Testis (tissue), 3 donors: ENCODE measurements around the gene TIMM13. TPM values are rescaled to one million over a fixed set of nuclear protein-coding genes. Genes with fewer than 3 reads are reported as not detected.
"Not testable (repeated sequence)": the region's sequence is repeated elsewhere in the genome, so short reads cannot be mapped to it uniquely, and the experiment has no call there.

Source experiments
- DNase-seq: peaks from one replicate; pipeline ENCODE4 v3.0.0-alpha.2; 2019
- H3K27ac ChIP-seq, 2 donors: fragments of 200-600 bp; sonication (generic); one replicate each; pipeline ENCODE4 v1.5.1; 2019
- H3K27me3 ChIP-seq: fragments of 200-600 bp; sonication (generic); one replicate; pipeline ENCODE4 v1.5.1; 2019
- H3K36me3 ChIP-seq: fragments of 200-600 bp; sonication (generic); one replicate; pipeline ENCODE4 v1.5.1; 2017; ENCODE audit warnings: low read depth; ENCODE audit errors: missing control alignments
- H3K4me1 ChIP-seq: fragments of 200-600 bp; sonication (generic); one replicate; pipeline ENCODE4 v1.5.1; 2019
- H3K4me3 ChIP-seq, 2 donors: fragments of 200-600 bp; sonication (generic); one replicate each; pipeline ENCODE4 v1.5.1; 2017 to 2019
- H3K9me3 ChIP-seq: fragments of 200-600 bp; sonication (generic); one replicate; pipeline ENCODE4 v1.5.1; 2017
- POLR2A ChIP-seq: fragments of 450-650 bp; IDR thresholded peaks from one replicate; pipeline ENCODE4 v1.6.1; 2017; ENCODE audit warnings: antibody characterized with exemption, mild to moderate bottlenecking, moderate library complexity
- WGBS, 2 donors: methylation state at CpG; one replicate each; pipeline ENCODE4 v1.1.5; 2018; 5-methylcytosine and 5-hydroxymethylcytosine counted together
- intact Hi-C: fragments of 100-400 bp; cut with DNase I; formaldehyde crosslinking; loops from one replicate; pipeline ENCODE4 v1.15.1; 2023; ENCODE audit warnings: low total_unique reads
- polyA plus RNA-seq: library from polyadenylated mRNA; stranded (reverse); fragments of 350-450 nt; fragmentation: Illumina TruSeq; extraction: RNeasy Lipid Tissue Mini Kit (QIAGEN cat#74804); gene quantifications from one replicate; pipeline ENCODE4 v1.2.3, GENCODE V29; 2014; ENCODE audit warnings: low read depth, low replicate concordance; ENCODE audit not compliant: insufficient read depth
- total RNA-seq, 2 donors: library from RNA; depleted of rRNA; stranded (reverse); fragments of >200 nt; gene quantifications; one replicate each; pipeline ENCODE4 v1.2.3, GENCODE V29; 2016
- TF ChIP-seq, protein P1 (sequence below), 3 experiments: fragments of 450-650 bp in 2 of 3; fragments of 200-600 bp in 1 of 3; sonication (generic) in 1 of 3; IDR thresholded peaks; one replicate each; pipeline ENCODE4 v1.5.1; 2016 to 2019; ENCODE audit warnings: antibody characterized with exemption in 3 of 3, mild to moderate bottlenecking in 2 of 3, moderate library complexity in 1 of 3

TIMM13 gene
- total and polyA plus RNA-seq, 3 donors from 2014 or later: 57.5 to 66.6 (median 60.6) TPM

DNA sequence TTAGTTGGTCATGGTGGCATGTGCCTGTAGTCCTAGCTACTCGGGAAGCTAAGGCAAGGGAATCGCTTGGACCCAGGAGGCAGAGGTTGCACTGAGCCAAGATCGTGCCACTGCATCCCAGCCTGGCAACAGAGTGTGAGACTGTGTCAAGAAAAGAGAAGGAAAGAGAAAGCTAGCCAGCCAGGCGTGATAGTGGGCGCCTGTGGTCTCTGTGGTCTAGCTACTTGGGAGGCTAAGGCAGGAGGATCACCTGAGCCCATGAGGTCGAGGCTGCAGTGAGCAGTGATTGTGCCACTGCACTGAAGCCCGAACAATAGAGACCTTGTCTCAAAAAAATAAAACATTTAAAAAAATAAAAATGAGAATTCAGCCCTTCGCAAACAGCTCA lies 33.3 kb downstream of the TIMM13 start:
- no peaks in the 10 kb centered on the region for H3K36me3 ChIP-seq
- H3K9me3 ChIP-seq: no peaks in the 10 kb centered on the region
- no peaks in the 10 kb centered on the region for H3K4me1 ChIP-seq
- no peak overlapping the region for H3K4me3 ChIP-seq
- TF ChIP-seq POLR2A: no peak
- TF ChIP-seq, protein P1, sequence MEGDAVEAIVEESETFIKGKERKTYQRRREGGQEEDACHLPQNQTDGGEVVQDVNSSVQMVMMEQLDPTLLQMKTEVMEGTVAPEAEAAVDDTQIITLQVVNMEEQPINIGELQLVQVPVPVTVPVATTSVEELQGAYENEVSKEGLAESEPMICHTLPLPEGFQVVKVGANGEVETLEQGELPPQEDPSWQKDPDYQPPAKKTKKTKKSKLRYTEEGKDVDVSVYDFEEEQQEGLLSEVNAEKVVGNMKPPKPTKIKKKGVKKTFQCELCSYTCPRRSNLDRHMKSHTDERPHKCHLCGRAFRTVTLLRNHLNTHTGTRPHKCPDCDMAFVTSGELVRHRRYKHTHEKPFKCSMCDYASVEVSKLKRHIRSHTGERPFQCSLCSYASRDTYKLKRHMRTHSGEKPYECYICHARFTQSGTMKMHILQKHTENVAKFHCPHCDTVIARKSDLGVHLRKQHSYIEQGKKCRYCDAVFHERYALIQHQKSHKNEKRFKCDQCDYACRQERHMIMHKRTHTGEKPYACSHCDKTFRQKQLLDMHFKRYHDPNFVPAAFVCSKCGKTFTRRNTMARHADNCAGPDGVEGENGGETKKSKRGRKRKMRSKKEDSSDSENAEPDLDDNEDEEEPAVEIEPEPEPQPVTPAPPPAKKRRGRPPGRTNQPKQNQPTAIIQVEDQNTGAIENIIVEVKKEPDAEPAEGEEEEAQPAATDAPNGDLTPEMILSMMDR (IDR thresholded peaks at IDR 0.05): no peak
- no peaks in the 10 kb centered on the region for H3K27me3 ChIP-seq
- H3K27ac ChIP-seq: peak overlapping the region in 1 of 2 donors; percentile 11
- 53 to 63% methylated on average over 8 of the region's 8 CpGs for WGBS, 2 donors
- intact Hi-C loops: loop anchor here (10.0 kb wide), 1 partner anchor 119 kb away; no protein-coding TSS in a partner anchor
- no peak for DNase-seq

DNA sequence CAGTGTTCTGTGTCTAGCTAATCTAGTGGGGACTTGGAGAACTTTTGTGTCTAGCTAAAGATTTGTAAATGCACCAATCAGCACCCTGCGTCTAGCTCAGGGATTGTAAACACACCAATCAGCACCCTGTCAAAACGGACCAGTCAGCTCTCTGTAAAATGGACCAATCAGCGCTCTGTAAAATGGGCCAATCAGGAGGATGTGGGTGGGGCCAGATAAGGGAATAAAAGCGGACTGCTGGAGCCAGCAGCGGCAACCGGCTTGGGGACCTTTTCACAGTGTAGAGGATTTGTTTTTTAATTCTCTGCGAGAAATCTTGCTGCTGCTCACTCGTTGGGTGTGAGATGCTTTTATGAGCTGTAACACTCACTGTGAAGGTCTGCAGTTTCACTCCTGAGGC lies 34.5 kb downstream of the TIMM13 start:
- not testable (repeated sequence) for H3K4me1 ChIP-seq, H3K9me3 ChIP-seq, H3K4me3 ChIP-seq, H3K36me3 ChIP-seq, H3K27ac ChIP-seq, H3K27me3 ChIP-seq
- 44 to 65% methylated on average over 8 of the region's 8 CpGs for WGBS, 2 donors
- intact Hi-C loops: loop anchor here (10.0 kb wide), 1 partner anchor 118 kb away; no protein-coding TSS in a partner anchor
- peak; percentile 77 for DNase-seq

DNA sequence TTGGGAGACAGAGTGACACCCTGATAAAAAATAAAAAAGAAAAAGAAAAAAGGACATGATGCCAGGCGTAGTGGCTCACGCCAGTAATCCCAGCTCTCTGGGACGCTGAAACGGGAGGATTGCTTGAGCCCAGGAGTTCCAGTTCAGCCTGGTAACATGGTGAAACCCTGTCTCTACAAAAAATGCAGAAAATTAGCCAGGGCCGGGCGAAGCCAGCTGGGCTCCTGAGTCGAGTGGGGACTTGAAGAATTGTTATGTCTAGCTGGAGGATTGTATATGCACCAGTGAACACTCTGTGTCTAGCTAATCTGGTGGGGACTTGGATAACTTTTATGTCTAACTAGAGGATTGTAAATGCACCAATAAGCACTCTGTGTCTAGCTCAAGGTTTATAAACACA lies 35.0 kb downstream of the TIMM13 start:
- Histone ChIP-seq H3K27me3 (no peaks in the 10 kb centered on the region), H3K4me1 (no peaks in the 10 kb centered on the region), H3K4me3 (no peak overlapping the region), H3K9me3 (no peaks in the 10 kb centered on the region), H3K36me3 (no peaks in the 10 kb centered on the region), H3K27ac (no peak overlapping the region)
- intact Hi-C loops: loop anchor here (10.0 kb wide), 1 partner anchor 118 kb away; no protein-coding TSS in a partner anchor
- WGBS, 2 donors: 55 to 60% methylated on average over 7 of the region's 7 CpGs
- no peak for DNase-seq
- TF ChIP-seq, protein P1 (IDR thresholded peaks at IDR 0.05): no peak
- no peak for TF ChIP-seq POLR2A

DNA sequence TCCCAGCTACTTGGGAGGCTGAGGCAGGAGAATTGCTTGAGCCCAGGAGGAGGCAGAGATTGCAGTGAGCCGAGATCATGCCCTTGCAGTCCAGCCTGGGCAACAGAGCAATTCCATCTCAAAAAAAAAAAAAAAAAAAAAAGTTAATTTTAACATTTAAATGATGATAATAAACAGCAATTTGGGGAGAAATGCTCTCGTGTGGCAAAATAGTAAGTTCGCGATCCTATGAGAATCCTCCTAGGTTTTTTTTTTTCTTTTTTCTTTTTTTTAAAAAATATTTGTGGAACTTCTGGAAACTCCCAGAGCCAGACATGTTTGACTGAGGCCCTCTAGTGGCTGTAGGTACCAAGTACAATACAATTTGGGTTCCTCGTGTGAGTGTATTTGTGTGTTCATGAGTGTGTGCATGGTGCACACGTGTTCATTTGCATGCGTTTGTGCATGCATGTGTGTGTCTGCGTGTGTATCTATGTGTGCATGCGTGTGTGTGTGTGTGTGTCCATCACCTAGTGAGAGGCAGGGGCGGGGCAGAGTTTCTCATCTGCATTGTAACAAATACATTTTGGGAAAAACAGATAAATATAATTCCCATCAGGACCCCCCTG lies 36.2 kb downstream of the TIMM13 start:
- no peaks in the 10 kb centered on the region for H3K36me3 ChIP-seq
- no peaks in the 10 kb centered on the region for H3K4me1 ChIP-seq
- H3K4me3 ChIP-seq: no peak overlapping the region
- 11 to 12% methylated on average over 10 of the region's 10 CpGs for WGBS, 2 donors
- no peaks in the 10 kb centered on the region for H3K9me3 ChIP-seq
- no peak overlapping the region for H3K27ac ChIP-seq
- intact Hi-C loops: loop anchor here (10.0 kb wide), 1 partner anchor 116 kb away; no protein-coding TSS in a partner anchor
- no peaks in the 10 kb centered on the region for H3K27me3 ChIP-seq
- DNase-seq: peak; percentile 43
- TF ChIP-seq, protein P1 (IDR thresholded peaks at IDR 0.05): peak; percentile 73 to 87 (median 80)
- no peak for TF ChIP-seq POLR2A

DNA sequence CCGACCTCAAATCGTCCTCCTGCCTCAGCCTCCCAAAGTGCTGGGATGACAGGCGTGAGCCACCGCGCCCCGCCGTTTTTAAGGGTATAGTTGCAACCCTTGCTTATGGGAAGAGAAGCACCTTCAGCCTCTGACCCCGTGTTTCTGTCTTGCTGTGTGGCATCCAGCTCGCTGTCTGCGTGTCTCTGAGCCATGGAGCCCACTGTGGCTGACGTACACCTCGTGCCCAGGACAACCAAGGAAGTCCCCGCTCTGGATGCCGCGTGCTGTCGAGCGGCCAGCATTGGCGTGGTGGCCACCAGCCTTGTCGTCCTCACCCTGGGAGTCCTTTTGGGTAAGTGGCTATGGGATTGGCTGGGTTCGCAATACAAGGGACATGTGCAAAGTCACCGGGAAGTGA lies 37.8 kb downstream of the TIMM13 start:
- intact Hi-C loops: no loop called here
- Histone ChIP-seq H3K27ac (no peak overlapping the region), H3K4me1 (no peaks in the 10 kb centered on the region), H3K4me3 (no peak overlapping the region), H3K9me3 (no peaks in the 10 kb centered on the region), H3K36me3 (no peaks in the 10 kb centered on the region), H3K27me3 (no peaks in the 10 kb centered on the region)
- no peak for TF ChIP-seq POLR2A
- TF ChIP-seq, protein P1 (IDR thresholded peaks at IDR 0.05): no peak
- 86 to 94% methylated on average over 11 to 21 of the region's 21 CpGs for WGBS, 2 donors
- DNase-seq: no peak
